Suprapubic skin (tissue), 4 donors: ENCODE measurements around the gene DAD1. TPM values are rescaled to one million over a fixed set of nuclear protein-coding genes. Genes with fewer than 3 reads are reported as not detected.
"Not testable (repeated sequence)": the region's sequence is repeated elsewhere in the genome, so short reads cannot be mapped to it uniquely, and the experiment has no call there.

ENCODE experiments used
- DNase-seq, 2 donors: peaks; one replicate each; pipeline ENCODE4 v3.0.0-alpha.2; 2019; ENCODE audit warnings: low spot score in 2 of 2
- H3K27ac ChIP-seq: fragments of 200-600 bp; sonication (generic); one replicate; pipeline ENCODE4 v1.5.1; 2019
- H3K27me3 ChIP-seq: fragments of 200-600 bp; sonication (generic); one replicate; pipeline ENCODE4 v1.5.1; 2019
- H3K36me3 ChIP-seq: fragments of 200-600 bp; sonication (generic); one replicate; pipeline ENCODE4 v1.5.1; 2019
- H3K4me1 ChIP-seq: fragments of 200-600 bp; sonication (generic); one replicate; pipeline ENCODE4 v1.5.1; 2019
- H3K4me3 ChIP-seq: fragments of 200-600 bp; sonication (generic); one replicate; pipeline ENCODE4 v1.5.1; 2019; ENCODE audit warnings: mild to moderate bottlenecking
- H3K9me3 ChIP-seq: fragments of 200-600 bp; sonication (generic); one replicate; pipeline ENCODE4 v1.5.1; 2019
- CTCF ChIP-seq, 2 donors: fragments of 200-600 bp in 1 of 2; fragments of 450-650 bp in 1 of 2; sonication (generic) in 1 of 2; IDR thresholded peaks; one replicate each; pipeline ENCODE4 v1.5.1; 2016 to 2019; ENCODE audit warnings: antibody characterized with exemption in 2 of 2, mild to moderate bottlenecking in 1 of 2, moderate library complexity in 1 of 2
- EP300 ChIP-seq: sonication (generic); formaldehyde crosslinking; IDR thresholded peaks from one replicate; pipeline ENCODE4 v1.6.1; 2017; ENCODE audit warnings: antibody characterized with exemption
- POLR2A ChIP-seq, 2 donors: fragments of 450-650 bp; IDR thresholded peaks; one replicate each; pipeline ENCODE4 v1.6.1; 2017; ENCODE audit warnings: antibody characterized with exemption in 2 of 2, mild to moderate bottlenecking in 2 of 2, moderate library complexity in 2 of 2
- POLR2AphosphoS5 ChIP-seq, 3 donors: sonication (generic); formaldehyde crosslinking; IDR thresholded peaks; one replicate each; pipeline ENCODE4 v1.6.1; 2017; ENCODE audit warnings: antibody characterized with exemption in 3 of 3
- WGBS: methylation state at CpG from one replicate; pipeline ENCODE4 v1.1.5; 2018; 5-methylcytosine and 5-hydroxymethylcytosine counted together
- total RNA-seq, 4 donors: library from RNA; depleted of rRNA; stranded (reverse); fragments of >200 nt; gene quantifications; one replicate each; pipeline ENCODE4 v1.1.0, GENCODE V29; 2016

DAD1 gene
- total RNA-seq, 4 donors from 2014 or later = 110 to 212 (median 187) TPM

- WGBS = 81% methylated on average over 3 of the region's 3 CpGs
- peaks cover 21% of the 10 kb centered on the region for H3K4me1 ChIP-seq
- no peak overlapping the region for H3K27ac ChIP-seq
- TF ChIP-seq CTCF (IDR thresholded peaks at IDR 0.05) = no peak
- no peaks in the 10 kb centered on the region for H3K9me3 ChIP-seq
- H3K4me3 ChIP-seq = no peak overlapping the region
- DNase-seq = no peak
- peaks cover under 1% of the 10 kb centered on the region for H3K36me3 ChIP-seq
- H3K27me3 ChIP-seq = no peaks in the 10 kb centered on the region
Observed at GRCh38 chr14:22596354-22596879, 7.4 kb upstream of the DAD1 start.

GRCh38 chr14:22594156-22594716 is 5.2 kb upstream of the DAD1 start:
- H3K4me1 ChIP-seq = peaks cover 13% of the 10 kb centered on the region
- H3K27me3 ChIP-seq = no peaks in the 10 kb centered on the region
- 47% methylated on average over 4 of the region's 4 CpGs for WGBS
- no peak for DNase-seq
- H3K27ac ChIP-seq = no peak overlapping the region
- no peak overlapping the region for H3K4me3 ChIP-seq
- H3K36me3 ChIP-seq = no peaks in the 10 kb centered on the region
- no peak for TF ChIP-seq POLR2AphosphoS5 (IDR thresholded peaks at IDR 0.05)
- no peak for TF ChIP-seq CTCF (IDR thresholded peaks at IDR 0.05)
- no peak for TF ChIP-seq EP300
- TF ChIP-seq POLR2A (IDR thresholded peaks at IDR 0.05) = no peak
- no peaks in the 10 kb centered on the region for H3K9me3 ChIP-seq

GRCh38 chr14:22593601-22594000 is 4.6 kb upstream of the DAD1 start:
- Histone ChIP-seq H3K4me1 (peaks cover 10% of the 10 kb centered on the region), H3K4me3 (no peak overlapping the region), H3K27me3 (no peaks in the 10 kb centered on the region), H3K36me3 (no peaks in the 10 kb centered on the region), H3K9me3 (no peaks in the 10 kb centered on the region), H3K27ac (no peak overlapping the region)
- TF ChIP-seq EP300 = no peak
- TF ChIP-seq CTCF (IDR thresholded peaks at IDR 0.05) = no peak
- TF ChIP-seq POLR2A (IDR thresholded peaks at IDR 0.05) = no peak
- no peak for TF ChIP-seq POLR2AphosphoS5 (IDR thresholded peaks at IDR 0.05)
- no peak for DNase-seq
- WGBS = 73% methylated on average over 2 of the region's 2 CpGs

- Histone ChIP-seq H3K36me3 (no peaks in the 10 kb centered on the region), H3K4me1 (peaks cover 14% of the 10 kb centered on the region), H3K27me3 (no peaks in the 10 kb centered on the region), H3K4me3 (no peak overlapping the region), H3K27ac (no peak overlapping the region), H3K9me3 (no peaks in the 10 kb centered on the region)
- TF ChIP-seq CTCF (IDR thresholded peaks at IDR 0.05) = no peak
- TF ChIP-seq EP300 = no peak
- no peak for TF ChIP-seq POLR2AphosphoS5 (IDR thresholded peaks at IDR 0.05)
- no peak for TF ChIP-seq POLR2A (IDR thresholded peaks at IDR 0.05)
- whole genome bisulfite sequencing = 63% methylated on average over 3 of the region's 3 CpGs
- no peak for DNase-seq
Observed at GRCh38 chr14:22593189-22593588, 4.2 kb upstream of the DAD1 start.

GRCh38 chr14:22588526-22589095 is 413 bp downstream of the DAD1 start:
- H3K9me3 ChIP-seq = no peaks in the 10 kb centered on the region
- H3K4me3 ChIP-seq = peak overlapping the region; percentile 77
- peaks cover 39% of the 10 kb centered on the region for H3K4me1 ChIP-seq
- H3K27ac ChIP-seq = peak overlapping the region; percentile 92
- no peaks in the 10 kb centered on the region for H3K36me3 ChIP-seq
- no peak for TF ChIP-seq POLR2AphosphoS5 (IDR thresholded peaks at IDR 0.05)
- TF ChIP-seq POLR2A (IDR thresholded peaks at IDR 0.05) = no peak
- no peak for TF ChIP-seq CTCF (IDR thresholded peaks at IDR 0.05)
- no peak for TF ChIP-seq EP300
- no peaks in the 10 kb centered on the region for H3K27me3 ChIP-seq
- WGBS = under 1% methylated on average over 14 of the region's 17 CpGs
- DNase-seq = no peak

GRCh38 chr14:22587677-22588422 is 1.2 kb downstream of the DAD1 start:
- H3K27me3 ChIP-seq, H3K36me3 ChIP-seq, H3K27ac ChIP-seq, H3K9me3 ChIP-seq, DNase-seq: not testable (repeated sequence)
- Histone ChIP-seq H3K4me3 (peak overlapping the region; percentile 77), H3K4me1 (peaks cover 39% of the 10 kb centered on the region)
- 62% methylated on average over 10 of the region's 10 CpGs for WGBS
